NCI-H82 (cell line): ENCODE measurements around the gene PFKP.

Experiments
- DNase-seq: peaks from one replicate; lab custom pipeline; 2025; lab: John Stamatoyannopoulos, UW

PFKP gene

GRCh38 chr10:3071405-3072198 lies 4.3 kb downstream of the PFKP start:
- no peak for DNase-seq

- no peak for DNase-seq
Measured at GRCh38 chr10:3072641-3073360, 5.5 kb downstream of the PFKP start.

- DNase-seq: no peak
Measured at GRCh38 chr10:3074145-3074665, 6.9 kb downstream of the PFKP start.

GRCh38 chr10:3074985-3075600 lies 7.7 kb downstream of the PFKP start:
- DNase-seq: no peak

GRCh38 chr10:3076138-3076537 lies 8.8 kb downstream of the PFKP start:
- DNase-seq: no peak

- no peak for DNase-seq
Measured at GRCh38 chr10:3077509-3077908, 10.2 kb downstream of the PFKP start.

GRCh38 chr10:3077940-3078630 lies 10.7 kb downstream of the PFKP start:
- peak; percentile 90 for DNase-seq

- no peak for DNase-seq
Measured at GRCh38 chr10:3081383-3081981, 14.1 kb downstream of the PFKP start.

GRCh38 chr10:3082290-3082689 lies 14.9 kb downstream of the PFKP start:
- DNase-seq: no peak

GRCh38 chr10:3085785-3086567 lies 18.6 kb downstream of the PFKP start:
- DNase-seq: no peak

GRCh38 chr10:3090388-3090787 lies 23.0 kb downstream of the PFKP start:
- no peak for DNase-seq

- no peak for DNase-seq
Measured at GRCh38 chr10:3090914-3091787, 23.8 kb downstream of the PFKP start.

- no peak for DNase-seq
Measured at GRCh38 chr10:3091921-3092320, 24.6 kb downstream of the PFKP start.

GRCh38 chr10:3093996-3094395 lies 26.6 kb downstream of the PFKP start:
- no peak for DNase-seq

- no peak for DNase-seq
Measured at GRCh38 chr10:3094609-3095036, 27.3 kb downstream of the PFKP start.

- no peak for DNase-seq
Measured at GRCh38 chr10:3095373-3096139, 28.2 kb downstream of the PFKP start.

- no peak for DNase-seq
Measured at GRCh38 chr10:3096149-3096548, 28.8 kb downstream of the PFKP start.

GRCh38 chr10:3097160-3097559 lies 29.8 kb downstream of the PFKP start:
- no peak for DNase-seq

GRCh38 chr10:3098689-3099088 lies 31.3 kb downstream of the PFKP start:
- no peak for DNase-seq
